Activated T-cell treated with anti-CD3 and anti-CD28 coated beads, Interleukin-2, amount 50 U/mL, for 72 hours (primary cell): Measurements from ENCODE around the gene TYW1. TPM values are rescaled to one million over a fixed set of nuclear protein-coding genes. Genes with fewer than 3 reads are reported as not detected.
"Not testable (repeated sequence)": the region's sequence is repeated elsewhere in the genome, so short reads cannot be mapped to it uniquely, and the experiment has no call there.

Experiments used
- ATAC-seq, 2 donors: fragments of 150-1000 bp; cut with Tn5 transposase; replicated peaks in 1 of 2; 2 replicates each; pipeline ENCODE4 v1.10.0; 2021; ENCODE audit warnings: moderate library complexity in 2 of 2, mild to moderate bottlenecking in 1 of 2
- DNase-seq, 2 donors: peaks; one replicate each; pipeline ENCODE4 v3.0.0; 2021 to 2022; ENCODE audit warnings: mixed read lengths in 1 of 2
- H3K27ac Mint-ChIP-seq: one replicate; pipeline ENCODE4 v1.8.0; 2022; ENCODE audit warnings: mild to moderate bottlenecking, moderate library complexity, mixed read lengths
- H3K27me3 Mint-ChIP-seq: one replicate; pipeline ENCODE4 v1.8.0; 2022; ENCODE audit warnings: low read depth, mixed read lengths
- H3K36me3 Mint-ChIP-seq, 2 donors: one replicate each; pipeline ENCODE4 v1.8.0; 2022; ENCODE audit warnings: mixed read lengths in 2 of 2, mild to moderate bottlenecking in 1 of 2; ENCODE audit not compliant: insufficient read depth in 2 of 2
- H3K4me1 Mint-ChIP-seq: one replicate; pipeline ENCODE4 v1.8.0; 2022; ENCODE audit warnings: low read depth, mixed read lengths
- H3K4me3 Mint-ChIP-seq, 2 donors: one replicate each; pipeline ENCODE4 v1.8.0; 2022; ENCODE audit warnings: mild to moderate bottlenecking in 2 of 2, mixed read lengths in 2 of 2, moderate library complexity in 2 of 2
- H3K9me3 Mint-ChIP-seq, 2 donors: one replicate each; pipeline ENCODE4 v1.8.0; 2022; ENCODE audit warnings: mixed read lengths in 2 of 2
- total RNA-seq, 2 donors: library from RNA; stranded (reverse); gene quantifications; one replicate each; pipeline ENCODE4 v1.2.3, GENCODE V29; 2022

The TYW1 gene
- total RNA-seq, 2 donors from 2014 or later, result 17.1 to 21.8 TPM

DNA sequence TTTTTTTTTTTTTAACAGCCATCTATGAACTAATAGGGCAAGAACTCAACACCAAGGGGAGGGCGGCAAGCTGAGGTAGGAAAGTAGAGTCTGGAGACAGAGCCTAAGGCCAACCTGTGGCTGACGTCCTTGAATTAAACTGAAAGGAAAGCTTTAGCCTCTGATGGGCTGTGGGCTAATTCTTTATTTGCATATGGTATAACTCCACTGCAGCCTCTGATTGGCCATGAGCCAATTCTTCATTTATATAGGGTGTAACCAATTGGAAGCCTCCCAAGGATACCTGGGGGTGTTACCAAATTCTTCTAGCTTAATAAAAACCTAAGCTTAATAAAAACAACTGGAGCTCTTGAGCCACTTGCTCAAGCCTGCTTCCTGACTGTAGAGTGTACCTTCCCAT lies 10.3 kb downstream of the TYW1 start:
- no peaks in the 10 kb centered on the region for H3K9me3 Mint-ChIP-seq
- no peak overlapping the region for H3K27ac Mint-ChIP-seq
- no peak overlapping the region for H3K4me3 Mint-ChIP-seq
- peaks cover 5 to 25% of the 10 kb centered on the region in 2 donors for H3K36me3 Mint-ChIP-seq
- no peaks in the 10 kb centered on the region for H3K27me3 Mint-ChIP-seq
- H3K4me1 Mint-ChIP-seq, result no peaks in the 10 kb centered on the region
- DNase-seq (no peak), ATAC-seq (no peak)

DNA sequence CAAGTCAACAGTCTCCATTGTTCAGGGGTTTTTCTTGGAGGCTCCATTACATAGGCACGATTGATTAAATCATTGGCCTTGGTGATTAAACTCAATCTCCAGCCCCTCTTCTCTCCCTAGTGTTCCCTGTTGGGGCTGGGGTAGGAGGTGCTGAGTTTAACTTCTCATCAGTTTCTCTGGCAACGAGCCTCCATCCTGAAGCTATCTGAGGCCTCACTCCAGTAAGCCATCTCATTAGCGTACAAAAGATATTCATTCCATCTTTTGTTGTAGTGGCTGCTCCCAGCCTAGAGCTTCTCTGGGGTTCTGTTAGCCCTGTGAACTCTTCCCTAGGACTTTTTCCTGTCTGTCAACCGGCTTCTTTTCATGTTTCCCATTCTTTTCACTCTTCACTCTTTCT lies 11.6 kb downstream of the TYW1 start:
- Mint-ChIP-seq H3K4me3 (no peak overlapping the region), H3K27me3 (no peaks in the 10 kb centered on the region), H3K4me1 (no peaks in the 10 kb centered on the region), H3K27ac (no peak overlapping the region), H3K9me3 (no peaks in the 10 kb centered on the region), H3K36me3 (peaks cover 5 to 22% of the 10 kb centered on the region in 2 donors)
- ATAC-seq, result no peak
- DNase-seq, result no peak

DNA sequence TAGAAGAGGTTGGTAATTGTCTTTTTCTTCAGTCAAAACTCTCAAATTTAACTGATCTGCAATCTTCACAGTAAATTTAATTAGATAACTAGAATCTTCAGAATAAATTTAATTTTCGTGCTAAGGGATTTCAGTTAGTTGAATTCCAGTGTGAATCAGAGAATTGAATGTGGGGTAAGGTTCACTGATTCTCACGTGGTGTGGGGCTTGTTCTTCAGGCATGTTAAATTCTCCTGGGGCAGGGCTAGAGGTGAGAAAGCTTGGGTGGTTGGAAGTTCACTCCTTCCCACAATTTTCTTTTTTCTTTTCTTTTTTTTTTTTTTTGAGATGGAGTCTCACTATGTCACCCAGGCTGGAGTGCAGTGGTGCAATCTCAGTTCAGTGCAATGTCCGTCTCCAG lies 13.0 kb downstream of the TYW1 start:
- H3K4me3 Mint-ChIP-seq, H3K4me1 Mint-ChIP-seq, DNase-seq, H3K27me3 Mint-ChIP-seq, H3K9me3 Mint-ChIP-seq, ATAC-seq, H3K27ac Mint-ChIP-seq: not testable (repeated sequence)
- peaks cover 5 to 20% of the 10 kb centered on the region in 2 donors for H3K36me3 Mint-ChIP-seq

DNA sequence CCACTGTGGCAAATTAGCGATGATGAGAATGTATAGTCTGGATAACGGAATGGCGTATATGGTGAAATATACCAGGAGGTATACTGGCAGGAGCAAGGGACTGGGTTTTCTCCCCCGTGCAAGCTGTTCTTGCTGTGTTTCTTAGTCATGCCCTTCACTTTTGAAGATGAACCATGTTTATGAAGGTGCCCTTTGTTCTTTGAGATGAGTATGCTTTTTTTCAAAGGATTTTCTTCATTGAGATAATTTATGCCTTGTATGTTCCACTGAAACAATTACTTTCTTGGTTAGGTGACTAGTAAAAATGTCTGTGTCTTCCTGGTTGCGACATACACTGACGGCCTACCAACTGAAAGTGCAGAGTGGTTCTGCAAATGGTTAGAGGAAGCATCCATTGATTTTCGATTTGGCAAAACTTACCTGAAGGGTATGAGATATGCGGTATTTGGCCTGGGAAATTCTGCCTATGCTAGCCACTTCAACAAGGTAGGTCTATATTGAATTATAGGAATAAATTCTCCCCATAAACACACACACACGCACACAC lies 17.5 kb downstream of the TYW1 start:
- not testable (repeated sequence) for H3K27me3 Mint-ChIP-seq, H3K4me3 Mint-ChIP-seq, H3K9me3 Mint-ChIP-seq, ATAC-seq, DNase-seq, H3K4me1 Mint-ChIP-seq
- peaks cover 6 to 19% of the 10 kb centered on the region in 2 donors for H3K36me3 Mint-ChIP-seq
- peak overlapping the region; percentile 46 for H3K27ac Mint-ChIP-seq

DNA sequence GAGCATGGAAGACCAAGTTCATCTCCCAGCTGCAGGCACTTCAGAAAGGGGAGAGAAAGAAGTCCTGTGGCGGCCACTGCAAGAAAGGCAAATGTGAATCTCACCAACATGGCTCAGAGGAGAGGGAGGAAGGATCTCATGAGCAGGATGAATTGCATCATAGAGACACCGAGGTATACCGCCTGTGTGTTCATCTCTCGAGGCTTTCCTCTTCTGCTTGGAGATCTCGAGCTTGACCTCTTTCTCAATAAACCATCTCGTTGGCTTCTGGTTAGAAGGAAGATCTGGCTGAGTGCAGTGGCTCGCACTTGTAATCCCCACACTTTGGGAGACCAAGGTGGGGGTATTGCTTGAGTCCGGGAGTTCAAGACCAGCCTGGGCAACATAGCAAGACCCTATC lies 21.3 kb downstream of the TYW1 start:
- not testable (repeated sequence) for ATAC-seq, DNase-seq, H3K27ac Mint-ChIP-seq, H3K27me3 Mint-ChIP-seq, H3K4me3 Mint-ChIP-seq, H3K9me3 Mint-ChIP-seq
- H3K36me3 Mint-ChIP-seq, result peaks cover 13 to 28% of the 10 kb centered on the region in 2 donors
- peaks cover 19% of the 10 kb centered on the region for H3K4me1 Mint-ChIP-seq

- DNase-seq (peak; percentile 10 to 19), ATAC-seq (peak; percentile 19 to 64)
- no peak overlapping the region for H3K27ac Mint-ChIP-seq
- peaks cover 14 to 27% of the 10 kb centered on the region in 2 donors for H3K36me3 Mint-ChIP-seq
- no peaks in the 10 kb centered on the region for H3K9me3 Mint-ChIP-seq
- H3K4me1 Mint-ChIP-seq, result peaks cover 19% of the 10 kb centered on the region
- H3K4me3 Mint-ChIP-seq, result no peak overlapping the region
- no peaks in the 10 kb centered on the region for H3K27me3 Mint-ChIP-seq
These were observed 22.3 kb downstream of the TYW1 start for GRCh38 chr7:67018940-67019339.

DNA sequence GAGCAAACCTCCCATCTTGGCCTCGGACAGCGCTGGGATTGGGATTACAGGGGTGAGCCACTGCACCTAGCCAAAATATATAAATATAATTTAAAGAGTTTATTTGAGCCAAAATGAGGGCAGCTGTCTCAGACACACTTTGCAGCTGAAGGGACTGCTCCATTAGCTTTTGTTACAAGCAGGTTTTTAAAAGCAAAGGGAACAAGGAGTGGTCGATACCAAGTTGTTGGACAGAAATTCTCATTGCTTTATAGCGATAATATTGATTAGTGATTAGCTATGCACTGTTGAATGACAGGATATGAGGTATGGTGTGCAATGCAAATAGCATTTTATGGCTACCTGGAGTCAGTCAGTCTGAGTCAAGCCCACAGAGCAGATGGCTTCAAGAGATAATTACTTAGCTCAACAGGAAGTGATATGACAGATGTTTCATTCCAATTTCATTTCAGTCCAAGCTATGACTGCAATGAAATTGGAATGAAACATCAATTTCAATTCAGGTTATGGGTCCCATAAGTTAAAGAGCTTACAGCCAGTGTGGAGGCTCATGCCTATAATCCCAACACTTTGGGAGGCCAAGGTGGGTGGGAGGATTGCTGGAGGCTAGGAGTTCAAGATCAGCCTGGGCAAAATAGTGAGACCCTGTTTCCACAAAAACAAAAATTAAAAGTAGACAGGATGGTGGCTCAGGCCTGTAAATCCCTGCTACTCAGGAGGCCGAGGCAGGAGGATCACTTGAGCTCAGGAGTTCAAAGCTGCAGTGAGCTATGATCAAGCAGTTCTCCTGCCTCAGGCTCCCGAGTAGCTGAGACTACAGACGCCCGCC lies 23.1 kb downstream of the TYW1 start:
- Mint-ChIP-seq H3K27ac (no peak overlapping the region), H3K9me3 (no peaks in the 10 kb centered on the region), H3K4me1 (peaks cover 19% of the 10 kb centered on the region), H3K36me3 (peaks cover 16 to 28% of the 10 kb centered on the region in 2 donors), H3K27me3 (no peaks in the 10 kb centered on the region), H3K4me3 (no peak overlapping the region)
- peak; percentile 13 to 15 for DNase-seq
- ATAC-seq, result peak; percentile 87 to 94

- Mint-ChIP-seq H3K4me3 (no peak overlapping the region), H3K27me3 (no peaks in the 10 kb centered on the region), H3K27ac (no peak overlapping the region), H3K36me3 (peaks cover 14 to 27% of the 10 kb centered on the region in 2 donors), H3K4me1 (peaks cover 19% of the 10 kb centered on the region), H3K9me3 (no peaks in the 10 kb centered on the region)
- DNase-seq, result no peak
- ATAC-seq, result no peak
These were observed 24.6 kb downstream of the TYW1 start for GRCh38 chr7:67021260-67021659.

GRCh38 chr7:67022511-67022910 lies 25.9 kb downstream of the TYW1 start:
- ATAC-seq, result no peak
- peaks cover 19% of the 10 kb centered on the region for H3K4me1 Mint-ChIP-seq
- no peak for DNase-seq
- H3K27me3 Mint-ChIP-seq, result no peaks in the 10 kb centered on the region
- no peak overlapping the region for H3K27ac Mint-ChIP-seq
- no peaks in the 10 kb centered on the region for H3K9me3 Mint-ChIP-seq
- no peak overlapping the region for H3K4me3 Mint-ChIP-seq
- H3K36me3 Mint-ChIP-seq, result peaks cover 16 to 34% of the 10 kb centered on the region in 2 donors

DNA sequence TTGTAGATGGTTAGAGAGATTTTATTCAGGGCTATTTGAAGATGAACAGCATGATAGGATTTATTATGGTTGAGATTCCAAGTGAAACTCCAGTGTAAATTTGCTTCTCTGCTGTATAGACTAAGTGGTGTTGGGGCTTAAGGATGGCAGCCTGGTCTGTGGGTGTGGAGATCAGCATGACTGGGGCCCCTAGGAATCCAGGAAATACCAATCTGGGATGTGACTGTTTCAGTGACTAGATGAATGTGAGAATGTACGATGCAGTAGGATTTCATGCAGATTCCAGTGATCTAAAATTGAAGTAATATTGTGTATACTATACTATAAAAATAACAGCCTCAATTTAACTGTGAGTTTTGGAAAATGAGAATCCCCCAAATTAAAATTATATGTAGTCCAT lies 28.8 kb downstream of the TYW1 start:
- H3K27ac Mint-ChIP-seq, DNase-seq, H3K4me3 Mint-ChIP-seq, H3K9me3 Mint-ChIP-seq, H3K27me3 Mint-ChIP-seq, H3K4me1 Mint-ChIP-seq, ATAC-seq: not testable (repeated sequence)
- H3K36me3 Mint-ChIP-seq, result peaks cover 20 to 46% of the 10 kb centered on the region in 2 donors

- H3K27ac Mint-ChIP-seq, H3K27me3 Mint-ChIP-seq, H3K9me3 Mint-ChIP-seq, DNase-seq, H3K4me1 Mint-ChIP-seq, H3K4me3 Mint-ChIP-seq: not testable (repeated sequence)
- peaks cover 14 to 41% of the 10 kb centered on the region in 2 donors for H3K36me3 Mint-ChIP-seq
- peak; percentile 24 to 71 for ATAC-seq
These were observed 35.1 kb downstream of the TYW1 start for GRCh38 chr7:67031685-67032084.

DNA sequence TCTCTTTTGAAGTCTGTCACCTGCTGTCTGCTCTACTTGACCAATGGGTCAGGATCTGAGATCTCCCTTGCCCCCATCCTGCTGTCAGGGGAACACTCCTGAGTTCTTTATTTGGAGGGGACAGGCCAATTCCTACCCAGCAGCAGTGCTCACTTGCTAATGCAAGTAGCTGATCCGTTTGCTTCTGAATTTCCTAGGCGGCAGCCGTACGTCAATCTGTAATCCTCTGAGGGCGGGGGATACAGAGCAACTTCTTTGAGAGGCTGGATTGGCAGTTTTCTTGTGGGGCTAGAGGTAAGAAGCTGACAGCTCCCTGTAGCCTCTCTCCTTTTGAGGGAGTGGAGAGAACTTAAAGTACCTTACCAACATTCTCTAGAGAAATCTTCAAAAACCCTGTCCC lies 36.6 kb downstream of the TYW1 start:
- H3K9me3 Mint-ChIP-seq, result no peaks in the 10 kb centered on the region
- H3K27ac Mint-ChIP-seq, result no peak overlapping the region
- no peak overlapping the region for H3K4me3 Mint-ChIP-seq
- no peaks in the 10 kb centered on the region for H3K4me1 Mint-ChIP-seq
- no peaks in the 10 kb centered on the region for H3K27me3 Mint-ChIP-seq
- DNase-seq (no peak), ATAC-seq (no peak)
- H3K36me3 Mint-ChIP-seq, result peaks cover 12 to 30% of the 10 kb centered on the region in 2 donors

DNA sequence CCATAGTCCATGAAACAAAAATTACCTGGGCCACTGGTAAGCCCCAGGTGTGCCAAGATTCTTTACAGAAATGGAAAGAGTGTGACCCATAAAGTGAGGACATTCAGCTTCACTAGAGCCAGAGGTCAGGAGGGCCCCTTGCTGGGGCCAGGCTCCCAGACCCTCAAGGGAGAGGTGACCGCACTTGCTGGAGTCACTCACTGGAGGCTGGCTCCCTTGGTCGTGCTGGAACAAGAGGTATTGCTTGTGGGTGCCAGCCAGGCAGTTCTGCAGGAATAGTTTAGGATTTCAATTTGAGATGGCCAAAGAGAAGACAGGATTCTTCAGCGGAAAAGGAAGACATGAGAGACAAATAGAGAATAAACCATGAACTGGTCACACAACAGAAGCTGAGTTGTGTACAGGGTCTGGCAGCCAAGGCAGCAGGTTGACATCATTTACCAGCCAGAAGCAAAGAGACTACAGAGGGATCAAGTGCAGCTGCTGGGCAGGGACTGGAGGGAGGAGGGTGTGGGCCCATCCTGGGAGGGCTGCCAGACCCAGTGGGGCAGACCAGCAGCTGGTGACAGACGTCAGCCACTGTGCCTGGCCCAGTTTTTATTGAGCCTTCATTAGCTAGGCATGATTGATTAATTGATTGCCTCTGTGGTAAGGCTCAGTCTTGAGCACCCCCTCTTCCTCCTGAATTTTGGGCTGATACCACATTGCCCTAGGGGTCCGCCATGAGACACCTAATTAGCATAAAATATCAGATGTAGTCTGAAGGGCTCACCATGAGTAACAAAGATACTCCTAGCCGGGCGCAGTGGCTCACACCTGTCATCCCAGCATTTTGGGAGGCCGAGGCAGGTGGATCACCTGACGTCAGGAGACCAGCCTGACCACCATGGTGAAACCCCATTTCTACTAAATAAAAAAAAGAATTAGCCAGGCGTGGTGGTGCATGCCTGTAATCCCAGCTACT lies 40.1 kb downstream of the TYW1 start:
- H3K36me3 Mint-ChIP-seq, result peaks cover 4 to 15% of the 10 kb centered on the region in 2 donors
- not testable (repeated sequence) for DNase-seq, H3K9me3 Mint-ChIP-seq, H3K27me3 Mint-ChIP-seq, H3K4me3 Mint-ChIP-seq, H3K4me1 Mint-ChIP-seq, H3K27ac Mint-ChIP-seq, ATAC-seq
